HepG2 (cell line): Measurements from ENCODE around the gene LMX1B.

Experiments
- ATF3 ChIP-seq: sonication (generic); formaldehyde crosslinking; IDR thresholded peaks from 2 replicates; pipeline ENCODE4 v1.4.0; 2020; ENCODE audit warnings: missing genetic modification reagents
- EZH2 ChIP-seq: conservative IDR thresholded peaks from 2 replicates; pipeline ENCODE4 v1.6.1; 2012; ENCODE audit warnings: mild to moderate bottlenecking, low read depth, low read length, moderate library complexity
- IRF2 ChIP-seq: IDR thresholded peaks from 2 replicates; pipeline ENCODE4 v1.6.1; 2018; ENCODE audit warnings: missing genetic modification reagents, missing compliant biosample characterization
- NCOA2 ChIP-seq: sonication (generic); formaldehyde crosslinking; IDR thresholded peaks from 2 replicates; pipeline ENCODE4 v1.8.0; 2022; ENCODE audit warnings: inconsistent platforms
- POLR2A ChIP-seq, 2 experiments: IDR thresholded peaks; 2 replicates each; pipeline ENCODE4 v1.6.1; 2011; ENCODE audit warnings: low read depth in 2 of 2, low read length in 2 of 2, mild to moderate bottlenecking in 1 of 2, moderate library complexity in 1 of 2; ENCODE audit not compliant: insufficient read depth in 1 of 2
- POLR2AphosphoS5 ChIP-seq: IDR thresholded peaks from 2 replicates; pipeline ENCODE4 v1.6.1; 2012; ENCODE audit warnings: low read depth, low read length
- REST ChIP-seq, 2 experiments: IDR thresholded peaks; 2 replicates each; pipeline ENCODE4 v1.6.1; 2011 to 2012; ENCODE audit warnings: low read length in 2 of 2, borderline replicate concordance in 1 of 2, low read depth in 1 of 2, mild to moderate bottlenecking in 1 of 2, moderate library complexity in 1 of 2
- SP1 ChIP-seq, 2 experiments: fragments of 450-650 bp in 1 of 2; sonication (generic) in 1 of 2; formaldehyde crosslinking in 1 of 2; IDR thresholded peaks; 2 replicates each; pipeline versions ENCODE4 v1.4.0 to v1.6.1; 2016 to 2020; ENCODE audit warnings: missing genetic modification reagents in 1 of 2
- THAP11 ChIP-seq: IDR thresholded peaks from 2 replicates; pipeline ENCODE4 v1.6.1; 2016; ENCODE audit warnings: missing biosample characterization, missing genetic modification reagents
- XBP1 ChIP-seq: sonication (generic); formaldehyde crosslinking; IDR thresholded peaks from 2 replicates; pipeline ENCODE4 v1.5.0; 2020; ENCODE audit warnings: missing genetic modification reagents
- ZSCAN29 ChIP-seq: sonication (generic); formaldehyde crosslinking; conservative IDR thresholded peaks from 2 replicates; pipeline ENCODE4 v1.4.0; 2020; ENCODE audit warnings: mild to moderate bottlenecking, missing genetic modification reagents
- TF ChIP-seq, protein P1 (sequence below): sonication (generic); formaldehyde crosslinking; IDR thresholded peaks from 2 replicates; pipeline ENCODE4 v1.5.0; 2020; ENCODE audit warnings: mild to moderate bottlenecking, missing genetic modification reagents, moderate library complexity

DNA sequence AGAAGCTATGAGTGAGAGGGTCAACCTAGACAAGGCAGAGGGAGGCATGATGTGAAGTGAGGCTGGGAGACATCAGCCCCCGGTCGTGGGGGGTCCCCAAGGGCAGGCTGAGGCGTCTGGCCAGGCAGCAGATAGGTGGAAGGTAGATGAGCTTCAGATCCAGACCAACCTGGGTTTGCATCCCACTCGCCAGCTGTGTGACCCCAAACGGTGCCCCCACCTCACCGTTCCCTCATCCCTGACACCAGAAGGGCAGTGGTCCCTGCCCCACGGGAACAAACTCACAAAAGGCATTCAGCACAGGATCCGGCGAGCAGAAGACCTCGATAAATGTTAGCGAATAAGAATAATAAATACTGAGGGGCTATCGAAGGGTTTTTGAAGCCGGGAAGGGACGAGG, 27.5 kb upstream of the LMX1B start:
- TF ChIP-seq XBP1 (no peak), SP1 (IDR thresholded peaks at IDR 0.05) (no peak), SP1 (CRISPR knock-in tag; IDR thresholded peaks at IDR 0.05) (no peak), ATF3 (CRISPR knock-in tag) (no peak), EZH2 (no peak), POLR2AphosphoS5 (no peak), NCOA2 (CRISPR knock-in tag) (no peak), ZSCAN29 (CRISPR knock-in tag) (no peak), IRF2 (CRISPR knock-in tag) (no peak), THAP11 (CRISPR knock-in tag) (no peak), POLR2A (IDR thresholded peaks at IDR 0.05; ENCODE audit: insufficient read depth in 1 of 2, low read depth in 2 of 2, low read length in 2 of 2) (no peak), REST (IDR thresholded peaks at IDR 0.05; ENCODE audit: borderline replicate concordance in 1 of 2, low read depth in 1 of 2, low read length in 2 of 2) (no peak)
- TF ChIP-seq, protein P1, sequence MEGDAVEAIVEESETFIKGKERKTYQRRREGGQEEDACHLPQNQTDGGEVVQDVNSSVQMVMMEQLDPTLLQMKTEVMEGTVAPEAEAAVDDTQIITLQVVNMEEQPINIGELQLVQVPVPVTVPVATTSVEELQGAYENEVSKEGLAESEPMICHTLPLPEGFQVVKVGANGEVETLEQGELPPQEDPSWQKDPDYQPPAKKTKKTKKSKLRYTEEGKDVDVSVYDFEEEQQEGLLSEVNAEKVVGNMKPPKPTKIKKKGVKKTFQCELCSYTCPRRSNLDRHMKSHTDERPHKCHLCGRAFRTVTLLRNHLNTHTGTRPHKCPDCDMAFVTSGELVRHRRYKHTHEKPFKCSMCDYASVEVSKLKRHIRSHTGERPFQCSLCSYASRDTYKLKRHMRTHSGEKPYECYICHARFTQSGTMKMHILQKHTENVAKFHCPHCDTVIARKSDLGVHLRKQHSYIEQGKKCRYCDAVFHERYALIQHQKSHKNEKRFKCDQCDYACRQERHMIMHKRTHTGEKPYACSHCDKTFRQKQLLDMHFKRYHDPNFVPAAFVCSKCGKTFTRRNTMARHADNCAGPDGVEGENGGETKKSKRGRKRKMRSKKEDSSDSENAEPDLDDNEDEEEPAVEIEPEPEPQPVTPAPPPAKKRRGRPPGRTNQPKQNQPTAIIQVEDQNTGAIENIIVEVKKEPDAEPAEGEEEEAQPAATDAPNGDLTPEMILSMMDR (CRISPR knock-in tag), result no peak
